Activated naive CD8-positive, alpha-beta T cell treated with anti-CD3 and anti-CD28 coated beads, Interleukin-2, amount 50 U/mL, for 16 hours (primary cell): ENCODE measurements around the gene KPTN.

Experiments
- DNase-seq: peaks from one replicate; pipeline ENCODE4 v3.0.0-alpha.2; 2020; ENCODE audit warnings: low read depth, low spot score

The KPTN gene

DNA sequence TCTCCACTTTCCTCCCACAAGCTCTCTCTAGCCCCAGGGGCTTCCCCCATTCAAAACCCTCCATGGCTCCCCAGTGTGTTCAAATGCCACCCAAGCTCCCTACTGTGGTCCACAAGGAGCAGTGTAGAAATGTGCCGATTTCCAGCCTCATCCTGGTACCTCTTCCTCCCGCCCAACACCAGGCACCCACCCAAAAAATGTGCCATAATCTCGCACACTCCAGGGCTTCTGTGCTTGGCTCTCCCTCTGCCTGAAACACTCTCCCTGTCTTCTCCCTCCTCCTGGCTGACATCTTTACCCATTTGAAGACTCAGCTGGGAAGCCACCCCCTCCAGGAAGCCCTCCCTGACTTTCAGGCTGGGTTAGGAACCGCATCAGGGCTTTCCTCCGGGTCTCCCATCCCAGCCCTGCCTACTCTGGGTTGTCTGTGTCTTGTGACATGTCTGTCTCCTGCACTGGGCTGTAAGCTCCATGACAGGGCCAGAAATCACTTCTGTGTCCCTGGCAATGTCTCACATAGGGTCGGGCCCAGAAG, 48.1 kb downstream of the KPTN start:
- DNase-seq = no peak

DNA sequence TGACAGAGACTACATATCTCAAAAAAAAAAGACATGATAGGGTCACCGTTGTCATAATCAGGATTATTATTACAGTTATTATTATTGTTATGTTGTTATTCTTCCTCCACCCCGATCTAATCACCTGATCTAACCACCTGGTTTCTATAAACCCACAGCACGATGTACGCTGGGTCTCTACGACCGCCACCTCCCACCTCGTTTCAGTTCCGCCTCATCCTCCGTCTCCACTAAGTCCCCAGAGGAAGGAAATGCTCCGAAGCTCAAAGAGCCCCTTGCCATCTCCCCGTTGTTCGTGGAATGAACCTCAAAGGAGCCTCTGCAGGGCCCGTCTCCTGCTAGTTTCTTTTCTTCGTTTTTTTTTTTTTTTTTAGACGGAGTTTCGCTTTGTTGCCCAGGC, 48.8 kb downstream of the KPTN start:
- no peak for DNase-seq

DNA sequence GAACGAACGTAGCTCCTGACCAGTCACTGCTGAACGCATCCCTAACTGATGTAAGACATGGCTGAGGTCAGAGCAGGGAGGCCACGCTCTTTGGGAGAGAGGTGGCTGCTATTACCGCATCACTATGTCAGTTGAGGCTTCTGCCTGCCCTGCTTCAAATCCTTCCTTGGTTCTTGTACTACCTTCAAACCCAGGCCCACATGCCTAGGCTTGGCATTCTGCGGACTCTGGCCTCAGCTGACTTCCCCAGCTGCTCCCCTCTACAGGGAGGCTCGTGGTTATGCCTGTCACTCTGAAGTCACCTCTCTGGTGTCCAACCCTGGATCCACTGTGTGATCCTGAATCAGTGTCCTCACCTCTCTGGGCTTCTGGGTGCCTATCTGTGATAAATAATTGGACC, 49.9 kb downstream of the KPTN start:
- DNase-seq = no peak

DNA sequence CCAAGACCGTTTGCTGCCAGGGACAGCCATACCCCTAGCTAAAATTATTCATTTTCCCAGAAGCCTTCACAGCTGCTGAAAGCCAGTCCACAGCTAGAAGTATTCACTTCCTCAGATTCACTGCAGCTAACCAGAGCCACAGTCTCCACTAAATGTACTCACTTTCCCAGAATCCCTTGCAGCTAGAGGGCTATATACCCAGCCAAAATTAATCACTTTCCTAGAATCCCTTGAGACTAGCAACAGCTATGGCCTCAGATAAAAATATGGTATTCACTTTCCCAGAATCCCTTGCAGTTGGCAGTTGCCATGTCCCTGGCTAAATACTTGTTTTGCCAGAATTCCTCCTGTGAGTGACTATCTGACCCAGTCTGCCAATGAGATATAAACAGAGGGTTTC, 50.9 kb downstream of the KPTN start:
- DNase-seq = no peak

DNA sequence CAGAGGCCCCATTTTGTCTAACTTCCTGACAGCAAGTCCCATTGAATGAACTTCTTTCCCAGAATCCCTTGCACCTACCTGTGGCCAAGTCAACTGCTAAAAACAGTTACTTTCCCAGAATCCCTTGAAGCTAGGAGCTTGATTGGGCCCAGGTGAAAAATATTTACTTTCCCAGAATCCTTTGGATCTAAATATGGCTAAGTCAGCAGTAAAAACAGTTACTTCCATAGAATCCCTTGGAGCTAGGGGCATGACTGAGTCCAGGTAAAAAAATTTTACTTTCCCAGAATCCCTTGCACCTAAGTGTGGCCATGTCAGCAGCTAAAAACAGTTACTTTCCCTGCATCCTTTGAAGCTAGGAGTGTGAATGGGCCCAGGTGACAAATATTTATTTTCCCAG, 51.5 kb downstream of the KPTN start:
- DNase-seq = no peak

DNA sequence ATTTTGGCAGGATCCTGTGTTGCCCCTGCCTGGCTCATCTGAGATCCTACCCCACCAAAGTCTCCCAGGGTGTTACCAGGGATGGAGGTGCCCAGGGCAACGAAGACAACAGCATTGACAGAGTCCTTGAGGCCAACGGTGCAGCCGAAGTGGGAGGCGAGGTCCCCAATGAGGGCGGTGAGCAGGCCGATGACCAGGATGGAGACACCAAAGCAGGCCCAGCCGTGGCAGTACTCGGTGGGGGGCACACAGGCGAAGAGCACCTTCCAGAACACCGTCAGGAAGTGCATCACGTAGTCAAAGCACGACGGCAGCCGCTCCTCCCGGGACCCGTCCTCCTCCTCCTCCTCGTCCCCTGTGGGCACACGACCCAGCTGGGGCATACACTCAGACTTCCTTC, 51.9 kb downstream of the KPTN start:
- DNase-seq = no peak

DNA sequence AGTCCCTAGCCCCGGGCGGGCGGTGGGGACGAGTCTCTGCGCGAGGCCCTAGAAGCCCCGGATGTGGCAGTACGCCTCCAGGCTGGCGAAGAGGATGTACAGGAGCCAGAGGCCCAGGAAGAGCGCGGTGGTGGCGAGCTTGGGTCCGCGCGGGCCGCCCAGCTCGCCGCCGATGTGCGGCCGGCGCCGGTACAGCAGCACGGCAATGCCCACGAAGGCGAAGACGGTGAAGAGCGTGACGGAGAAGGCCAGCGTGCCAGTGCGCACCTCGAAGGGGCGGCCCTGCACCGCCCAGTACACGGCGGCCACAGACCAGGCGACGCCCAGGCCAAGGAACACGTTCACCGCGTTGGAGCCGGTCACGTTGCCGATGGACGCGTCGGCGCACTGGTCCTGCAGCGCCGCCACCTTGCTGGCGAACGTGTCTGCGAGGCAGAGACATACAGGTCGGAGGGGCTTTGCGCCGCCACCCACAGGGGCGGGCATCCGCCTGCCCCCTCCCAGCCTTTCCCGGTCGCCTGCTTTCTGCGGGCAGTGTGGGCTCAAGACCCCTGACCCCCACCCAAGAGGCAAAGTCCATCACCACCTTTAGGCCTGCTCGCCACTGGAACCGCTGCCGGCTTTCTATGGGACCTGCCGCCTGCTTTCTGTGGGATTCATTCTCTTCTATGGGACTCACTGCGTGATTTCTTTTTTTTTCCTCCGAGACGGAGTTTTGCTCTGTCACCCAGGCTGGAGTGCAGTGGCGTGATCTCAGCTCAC, 53.8 kb downstream of the KPTN start:
- DNase-seq = no peak

DNA sequence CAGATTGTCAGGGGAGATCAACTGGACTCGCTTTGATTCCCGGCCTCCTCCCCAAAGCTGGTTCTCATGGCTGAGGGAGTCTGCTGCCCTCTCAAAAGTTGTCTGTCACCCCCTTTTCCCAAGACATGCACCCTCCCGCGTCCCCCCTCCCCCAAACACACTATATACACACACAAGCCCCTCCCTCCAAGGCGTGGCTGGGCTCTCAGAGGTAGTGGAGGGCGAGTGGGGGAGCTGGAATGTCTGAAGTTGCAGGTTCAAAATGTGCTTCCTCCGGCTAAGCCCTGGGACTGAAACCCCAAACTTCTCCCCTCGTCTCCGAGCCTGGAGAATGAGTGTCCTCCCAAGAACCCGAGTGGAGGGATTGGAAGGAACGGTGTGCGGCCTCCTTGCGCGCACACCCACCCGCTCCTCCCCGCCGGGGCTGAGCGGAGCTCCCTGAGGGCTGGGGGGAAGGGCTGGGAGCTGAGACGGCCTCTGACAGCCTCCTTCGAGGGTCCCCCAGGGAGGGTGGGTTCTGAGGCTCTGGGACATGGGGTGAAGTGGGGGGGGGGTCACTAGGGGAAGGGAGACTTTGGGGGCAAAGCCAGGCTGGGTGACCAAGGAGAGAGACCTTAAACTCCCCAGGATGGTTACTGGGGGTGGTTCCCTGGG, 54.8 kb downstream of the KPTN start:
- DNase-seq = no peak

DNA sequence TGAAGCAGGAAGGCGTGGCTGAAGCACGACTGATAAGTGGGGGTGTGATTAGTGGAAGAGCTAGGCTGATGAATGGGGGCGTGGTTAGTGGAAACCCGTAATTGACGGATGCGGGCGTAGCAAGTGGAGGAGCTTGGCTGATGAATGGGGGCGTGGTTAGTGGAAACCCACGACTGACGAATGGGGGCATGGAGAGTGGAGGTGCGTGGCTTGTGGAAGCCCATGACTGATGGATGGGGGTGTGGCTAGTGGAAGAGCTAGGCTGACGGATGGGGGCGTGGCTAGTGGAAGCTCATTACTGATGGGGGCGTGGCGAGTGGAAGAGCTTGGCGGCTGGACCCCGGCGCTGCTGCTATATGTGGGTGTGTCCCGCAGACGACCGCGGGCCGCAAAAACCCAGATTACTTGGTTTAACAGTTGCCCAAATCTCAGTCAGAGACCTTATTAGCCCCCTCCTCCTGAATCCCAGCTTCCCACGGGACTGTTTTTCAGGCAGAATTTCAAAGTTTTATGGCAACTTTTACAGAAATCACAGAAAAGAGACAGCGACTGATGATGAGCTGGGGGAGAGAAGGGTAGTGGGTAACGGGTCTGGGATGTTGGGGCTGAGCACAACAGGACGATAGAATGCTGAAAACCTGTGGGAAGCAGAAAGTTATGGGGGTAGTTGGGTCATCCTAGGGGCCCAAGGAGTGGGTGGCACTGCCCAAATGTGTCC, 55.7 kb downstream of the KPTN start:
- peak; percentile 74 for DNase-seq

DNA sequence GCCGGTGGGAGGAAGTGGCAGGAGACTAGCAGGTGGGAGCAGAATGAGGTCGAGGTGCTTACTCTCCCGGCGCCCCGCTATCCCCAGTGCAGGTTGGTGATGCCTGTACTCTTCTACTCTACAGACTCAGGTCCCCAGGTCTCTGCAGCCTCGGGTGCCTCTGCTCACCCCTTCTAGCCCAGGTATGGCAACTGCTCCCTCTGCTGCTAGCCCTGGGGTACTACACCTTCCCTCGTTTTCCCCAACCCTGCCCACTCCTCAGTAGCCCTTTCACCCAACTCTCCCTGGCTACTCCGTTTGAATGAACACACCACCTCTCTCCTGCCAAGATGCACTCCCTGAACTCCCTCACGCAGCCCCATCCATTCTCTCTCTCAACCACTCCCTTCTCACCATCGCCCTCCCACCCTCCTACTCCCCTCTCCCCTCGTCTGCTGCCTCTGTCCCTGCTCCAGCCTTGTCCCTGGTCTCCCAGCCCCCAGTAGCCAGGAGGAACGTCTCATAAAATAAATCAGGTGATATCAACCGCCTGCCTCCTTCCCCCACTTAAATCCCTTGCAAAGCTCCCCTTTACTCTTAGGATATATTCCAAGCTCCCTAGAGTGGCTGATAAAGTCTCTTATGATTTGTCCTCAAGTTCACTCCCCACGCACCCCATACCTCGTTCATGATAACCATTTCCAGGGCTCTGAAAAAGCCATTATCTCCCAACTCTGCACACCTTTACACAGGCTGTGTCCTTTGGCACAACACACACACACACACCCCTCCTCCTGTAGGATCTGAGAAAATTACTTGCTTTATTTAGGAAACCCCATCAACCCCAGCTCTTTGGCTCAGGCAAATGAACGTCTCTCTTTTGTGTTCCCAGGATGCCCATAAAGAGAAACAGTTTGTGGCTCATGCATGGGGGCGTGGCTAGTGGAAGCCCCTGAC, 56.5 kb downstream of the KPTN start:
- peak; percentile 49 for DNase-seq
